NAMALWA (cell line): ENCODE results near the gene GPR137.

ENCODE experiments used
- DNase-seq: peaks from one replicate; pipeline ENCODE4 v3.0.0-alpha.2; 2015; ENCODE audit warnings: low spot score

GPR137 gene

DNA sequence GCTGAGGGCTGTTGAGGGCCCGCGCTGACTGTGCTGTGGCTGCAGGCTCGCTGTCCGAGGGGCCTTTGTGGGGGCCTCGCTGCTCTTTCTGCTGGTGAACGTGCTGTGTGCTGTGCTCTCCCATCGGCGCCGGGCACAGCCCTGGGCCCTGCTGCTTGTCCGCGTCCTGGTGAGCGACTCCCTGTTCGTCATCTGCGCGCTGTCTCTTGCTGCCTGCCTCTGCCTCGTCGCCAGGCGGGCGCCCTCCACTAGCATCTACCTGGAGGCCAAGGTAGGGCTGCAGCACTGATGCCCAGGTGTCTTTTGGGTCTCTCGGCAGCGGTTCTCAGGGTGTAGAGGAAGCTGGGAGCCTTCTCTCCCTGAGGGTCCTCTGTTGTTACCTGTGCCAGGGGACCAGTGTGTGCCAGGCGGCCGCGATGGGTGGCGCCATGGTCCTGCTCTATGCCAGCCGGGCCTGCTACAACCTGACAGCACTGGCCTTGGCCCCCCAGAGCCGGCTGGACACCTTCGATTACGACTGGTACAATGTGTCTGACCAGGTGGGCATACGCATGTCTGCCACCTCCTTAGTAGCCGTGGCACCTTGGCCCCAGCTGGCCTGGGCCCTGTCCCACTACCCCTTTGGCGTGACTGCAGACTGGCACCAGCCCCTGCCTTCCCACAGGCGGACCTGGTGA lies 2.2 kb downstream of the GPR137 start:
- no peak for DNase-seq

DNA sequence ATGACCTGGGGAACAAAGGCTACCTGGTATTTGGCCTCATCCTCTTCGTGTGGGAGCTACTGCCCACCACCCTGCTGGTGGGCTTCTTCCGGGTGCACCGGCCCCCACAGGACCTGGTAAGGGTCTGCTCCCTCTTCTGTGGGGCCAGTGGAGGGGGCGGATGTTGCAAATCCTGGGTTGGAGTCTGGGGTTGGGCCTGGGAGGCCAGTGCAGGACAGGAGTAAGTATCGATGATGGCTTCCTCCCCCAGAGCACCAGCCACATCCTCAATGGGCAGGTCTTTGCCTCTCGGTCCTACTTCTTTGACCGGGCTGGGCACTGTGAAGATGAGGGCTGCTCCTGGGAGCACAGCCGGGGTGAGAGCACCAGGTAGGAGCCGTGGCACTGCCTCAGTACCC lies 2.7 kb downstream of the GPR137 start:
- no peak for DNase-seq

DNA sequence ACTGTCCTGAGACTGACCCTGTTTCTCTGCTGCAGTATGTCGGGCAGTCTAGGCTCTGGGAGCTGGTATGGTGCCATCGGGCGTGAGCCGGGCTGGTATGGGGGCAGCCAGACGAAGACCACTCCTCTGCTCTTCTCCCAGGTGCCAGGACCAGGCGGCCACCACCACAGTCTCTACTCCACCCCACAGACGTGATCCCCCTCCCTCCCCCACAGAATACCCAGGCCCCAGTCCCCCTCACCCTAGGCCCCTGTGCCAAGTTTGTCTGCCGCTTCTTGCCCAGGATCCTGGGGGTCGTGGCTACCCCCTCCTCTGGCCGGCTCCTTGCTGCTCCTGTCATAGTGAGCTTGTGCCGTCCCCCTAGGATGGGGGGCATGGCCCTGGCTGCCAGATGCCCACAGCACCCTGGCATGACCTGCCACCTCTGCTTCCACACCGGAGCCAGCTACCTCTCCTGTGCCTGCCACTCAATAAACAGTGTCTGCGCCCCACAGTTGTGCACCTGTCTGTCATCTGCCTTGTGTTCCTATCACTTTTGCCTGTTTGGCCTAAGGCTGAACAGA lies 3.4 kb downstream of the GPR137 start:
- DNase-seq: no peak

DNA sequence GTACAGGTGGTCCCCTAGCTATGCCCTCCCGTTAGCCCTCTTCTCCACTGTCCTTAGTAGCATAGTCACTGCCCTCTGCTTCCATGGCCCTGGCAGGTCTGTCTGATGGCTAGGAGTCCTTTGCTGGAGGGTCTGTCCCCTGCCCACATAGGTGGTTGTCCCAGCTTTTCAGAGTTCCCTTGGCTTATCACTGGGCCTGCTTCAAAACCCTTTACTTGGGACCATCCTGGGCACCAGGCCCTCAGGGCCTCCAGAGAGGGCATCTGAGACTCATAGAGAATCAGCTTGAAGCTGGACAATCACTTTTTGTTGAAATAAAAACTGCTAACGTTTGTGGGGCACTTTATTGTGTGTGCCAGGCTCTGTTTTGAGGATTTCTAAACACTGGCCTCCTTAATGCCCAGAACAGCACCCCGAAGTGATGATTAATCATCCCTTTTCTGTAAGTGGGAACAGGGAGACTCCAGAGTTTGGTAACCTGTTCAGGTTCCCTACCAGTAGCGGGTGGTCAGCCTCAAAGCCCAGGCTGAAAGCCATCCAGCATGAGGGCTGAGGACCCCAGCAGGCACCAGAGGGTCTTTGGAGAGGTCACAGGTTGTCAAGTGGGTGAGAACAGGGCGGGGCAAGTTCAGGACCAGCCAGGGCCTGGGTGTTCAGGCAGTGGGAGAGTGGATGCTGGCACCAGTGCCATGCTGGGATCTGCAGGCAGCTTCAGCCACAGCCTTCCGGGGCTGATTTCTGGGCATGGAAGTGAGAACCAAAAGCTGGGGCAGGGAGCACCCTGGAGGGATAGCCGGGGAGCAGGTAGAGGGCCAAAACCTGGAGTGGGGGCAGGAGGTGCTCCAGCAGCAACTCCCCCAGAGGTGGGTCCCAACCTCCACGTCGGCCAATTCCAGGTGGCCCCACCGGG lies 5.0 kb downstream of the GPR137 start:
- no peak for DNase-seq

DNA sequence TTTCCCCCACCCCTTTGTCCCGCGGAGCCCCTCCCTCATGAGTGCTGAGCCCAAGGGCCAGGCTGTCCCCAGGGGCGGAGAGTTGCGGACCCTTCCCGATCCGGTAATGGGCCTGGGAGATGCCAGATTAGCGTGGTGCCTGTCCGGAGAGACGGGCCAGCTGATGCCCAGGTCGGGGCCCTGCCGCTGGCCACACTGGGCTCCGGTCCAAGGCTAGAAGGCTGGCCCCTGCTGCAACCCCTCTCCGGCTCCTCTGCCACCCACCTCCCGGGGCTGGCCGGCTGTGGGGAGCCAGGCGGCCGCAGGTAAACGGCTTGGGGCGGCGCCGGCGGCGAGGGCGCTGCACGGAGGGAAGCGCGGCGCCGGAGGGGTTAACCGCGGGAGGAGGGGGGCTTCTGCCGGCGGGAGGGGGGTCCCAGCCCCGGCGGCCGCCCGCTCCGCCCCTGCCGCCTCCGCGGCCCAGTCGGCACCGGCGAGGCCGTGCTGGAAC lies 5.7 kb downstream of the GPR137 start, which contains the start of gene KCNK4:
TSS of gene KCNK4 (plus strand) at position 41 of the 490 bp plus-strand sequence. CDS start 1,717 bp downstream, outside the sequence.
- no peak for DNase-seq

DNA sequence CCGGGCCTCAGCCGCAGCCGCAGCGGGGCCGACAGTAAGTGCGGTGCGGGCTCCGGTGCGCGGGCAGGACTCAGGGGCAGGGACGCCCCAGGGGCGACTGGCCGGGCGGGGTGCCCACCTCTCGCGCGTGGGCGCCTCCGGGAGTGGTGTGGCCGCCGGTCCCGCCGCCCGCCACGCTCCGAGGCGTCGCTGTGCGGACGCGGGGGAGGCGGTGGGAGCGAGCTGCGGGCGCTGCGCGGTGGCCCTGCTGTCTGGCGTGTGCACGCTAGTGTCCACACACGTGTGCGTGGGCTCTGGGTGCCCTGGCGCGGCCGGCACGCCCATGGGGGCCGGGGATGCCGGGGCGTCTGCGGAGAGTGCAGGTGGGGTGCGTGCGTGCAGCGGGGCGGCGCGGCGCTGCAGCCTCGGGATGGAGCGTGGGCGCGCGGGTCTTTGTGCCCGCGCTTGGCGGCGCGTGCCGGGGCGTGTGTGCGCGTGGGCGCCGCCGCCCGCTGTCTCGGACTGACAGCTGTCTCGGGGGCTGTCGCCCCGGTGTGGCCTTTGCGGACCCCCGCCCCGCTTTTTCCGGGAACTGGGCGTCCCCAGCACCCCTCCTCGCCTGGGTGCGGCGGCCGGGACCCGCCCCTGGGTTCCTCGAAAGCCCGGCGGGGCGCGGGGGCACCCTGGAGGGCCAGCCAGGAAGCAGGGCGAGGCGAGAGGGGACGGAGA lies 6.3 kb downstream of the GPR137 start:
- DNase-seq: no peak

DNA sequence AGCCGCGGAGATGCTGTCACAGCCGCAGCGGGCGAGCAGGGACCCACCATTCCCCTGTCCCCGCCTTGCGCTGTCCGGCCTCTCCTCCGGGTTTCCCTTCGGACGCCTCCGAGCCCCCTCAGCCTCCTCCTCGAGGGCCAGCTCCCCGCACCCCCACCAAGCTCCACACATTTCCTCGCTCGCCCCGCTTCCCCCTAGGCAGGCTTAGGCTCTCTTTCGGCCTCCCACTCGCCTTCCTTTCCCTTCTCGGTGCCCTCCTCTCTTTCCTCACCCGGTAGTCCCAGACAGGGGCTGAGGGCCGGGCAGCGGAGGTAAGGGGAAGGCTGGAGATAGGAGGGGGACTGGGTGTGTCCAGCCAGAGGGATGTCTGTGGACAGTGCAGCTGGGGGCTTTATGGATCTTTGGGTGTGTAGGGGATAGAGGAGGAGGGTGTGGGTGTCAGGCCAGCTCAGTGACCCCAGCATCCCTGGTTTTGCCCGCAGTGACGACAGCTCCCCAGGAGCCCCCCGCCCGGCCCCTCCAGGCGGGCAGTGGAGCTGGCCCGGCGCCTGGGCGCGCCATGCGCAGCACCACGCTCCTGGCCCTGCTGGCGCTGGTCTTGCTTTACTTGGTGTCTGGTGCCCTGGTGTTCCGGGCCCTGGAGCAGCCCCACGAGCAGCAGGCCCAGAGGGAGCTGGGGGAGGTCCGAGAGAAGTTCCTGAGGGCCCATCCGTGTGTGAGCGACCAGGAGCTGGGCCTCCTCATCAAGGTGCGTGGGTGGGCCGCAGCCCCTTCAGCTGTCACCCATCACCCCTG lies 7.0 kb downstream of the GPR137 start:
- no peak for DNase-seq

DNA sequence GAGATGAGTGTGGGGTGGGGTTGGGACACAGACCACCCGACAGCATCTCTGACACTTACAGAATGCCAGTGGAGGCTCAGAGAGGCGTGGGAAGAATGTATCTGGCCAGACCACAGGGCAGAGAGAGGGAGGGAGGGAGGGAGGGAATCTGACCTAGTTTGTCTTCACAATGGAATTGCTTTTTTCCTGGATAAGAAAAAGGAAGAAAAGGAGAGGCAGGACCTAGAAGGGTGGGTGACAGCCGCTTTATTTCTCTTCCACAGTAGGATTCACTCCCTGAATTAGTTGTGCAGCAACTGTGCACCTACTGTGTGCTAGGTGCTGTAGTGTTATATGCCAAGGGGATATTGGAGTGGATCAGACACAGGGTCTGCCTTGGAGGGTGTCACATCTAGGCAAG lies 9.1 kb downstream of the GPR137 start:
- no peak for DNase-seq

DNA sequence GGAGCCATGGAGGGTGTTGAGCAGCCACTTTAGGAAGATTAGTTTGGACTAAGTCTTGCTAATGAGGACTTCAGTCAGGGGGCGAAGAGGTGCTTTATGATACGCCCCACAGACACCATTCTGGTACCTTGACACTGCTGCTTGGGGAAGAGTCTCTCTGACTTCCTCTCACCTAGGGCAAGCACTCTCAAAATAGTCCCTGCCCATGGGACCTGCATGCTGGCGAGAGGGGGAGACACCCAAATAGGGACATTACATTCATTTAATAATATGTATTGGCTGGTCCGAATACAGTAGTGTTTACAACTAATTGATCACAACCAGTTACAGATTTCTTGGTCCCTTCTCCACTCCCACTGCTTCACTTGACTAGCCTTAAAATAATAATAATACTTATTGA lies 10.1 kb downstream of the GPR137 start:
- no peak for DNase-seq

DNA sequence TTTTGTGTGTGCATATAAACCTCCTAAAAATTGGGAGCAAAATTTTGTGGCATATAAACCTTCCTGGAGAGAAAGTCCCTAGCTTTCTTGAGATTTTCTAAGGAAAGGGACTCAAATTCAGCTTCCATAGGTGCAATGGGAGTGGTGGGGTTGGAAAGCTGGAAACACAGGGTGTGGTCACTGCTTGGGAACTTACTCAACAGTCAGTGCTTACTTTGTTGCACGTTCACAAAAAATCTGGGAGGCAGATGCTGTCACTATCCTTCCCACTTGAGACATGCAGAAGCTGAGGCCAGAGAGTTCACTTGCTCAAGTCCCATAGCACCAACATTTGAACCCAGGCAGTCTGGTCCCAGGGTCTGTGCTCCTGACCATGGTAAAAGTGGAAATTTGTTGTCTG lies 10.6 kb downstream of the GPR137 start:
- no peak for DNase-seq

- no peak for DNase-seq
Observed at GRCh38 chr11:64296830-64297698, 11.4 kb downstream of the GPR137 start.

- DNase-seq: no peak
Observed at GRCh38 chr11:64297699-64298358, 12.2 kb downstream of the GPR137 start.

- no peak for DNase-seq
Observed at GRCh38 chr11:64298966-64299846, 13.6 kb downstream of the GPR137 start.

DNA sequence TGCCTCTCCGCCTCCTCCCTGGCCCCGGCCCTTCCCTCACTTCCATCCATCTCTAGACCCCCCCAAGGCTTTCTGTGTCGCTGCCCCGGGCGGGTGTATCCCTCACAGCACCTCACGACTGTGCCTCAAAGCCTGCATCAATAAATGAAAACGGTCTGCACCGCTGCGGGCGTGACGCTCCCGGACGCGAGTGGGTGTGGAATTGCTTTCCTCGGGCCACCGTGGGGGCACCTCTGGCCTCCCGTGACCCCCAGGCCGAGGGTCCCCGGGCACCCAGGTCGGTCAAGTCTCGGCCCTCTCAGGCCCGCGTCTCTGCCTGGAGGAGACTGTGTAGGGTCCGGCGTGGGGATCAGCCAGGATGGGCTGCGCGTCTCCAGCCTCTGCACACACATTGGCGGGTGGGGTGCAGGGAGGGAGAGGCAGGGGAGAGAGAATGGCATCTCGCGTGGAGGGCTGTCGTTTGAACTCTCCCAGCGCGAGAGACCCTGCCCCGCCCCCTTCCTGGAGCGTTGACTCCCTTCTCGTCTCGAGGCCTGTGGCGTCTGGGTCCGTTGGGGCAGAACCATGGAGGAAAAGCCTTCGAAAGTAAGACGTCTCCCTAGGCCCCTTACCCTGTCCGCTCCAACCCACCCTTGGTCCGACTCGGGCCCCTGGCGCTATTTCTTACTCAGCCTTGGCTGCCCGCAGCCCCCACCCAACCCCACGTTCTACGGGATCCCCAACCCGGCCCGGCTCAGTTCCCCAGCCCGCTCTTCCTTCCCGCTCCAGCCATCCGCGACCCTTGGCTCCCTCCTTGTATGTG lies 14.4 kb downstream of the GPR137 start, which contains the start of gene CATSPERZ:
TSS of gene CATSPERZ (plus strand) at position 512 of the 802 bp plus-strand sequence. CDS start at position 565, 53 bp downstream.
- DNase-seq: no peak

DNA sequence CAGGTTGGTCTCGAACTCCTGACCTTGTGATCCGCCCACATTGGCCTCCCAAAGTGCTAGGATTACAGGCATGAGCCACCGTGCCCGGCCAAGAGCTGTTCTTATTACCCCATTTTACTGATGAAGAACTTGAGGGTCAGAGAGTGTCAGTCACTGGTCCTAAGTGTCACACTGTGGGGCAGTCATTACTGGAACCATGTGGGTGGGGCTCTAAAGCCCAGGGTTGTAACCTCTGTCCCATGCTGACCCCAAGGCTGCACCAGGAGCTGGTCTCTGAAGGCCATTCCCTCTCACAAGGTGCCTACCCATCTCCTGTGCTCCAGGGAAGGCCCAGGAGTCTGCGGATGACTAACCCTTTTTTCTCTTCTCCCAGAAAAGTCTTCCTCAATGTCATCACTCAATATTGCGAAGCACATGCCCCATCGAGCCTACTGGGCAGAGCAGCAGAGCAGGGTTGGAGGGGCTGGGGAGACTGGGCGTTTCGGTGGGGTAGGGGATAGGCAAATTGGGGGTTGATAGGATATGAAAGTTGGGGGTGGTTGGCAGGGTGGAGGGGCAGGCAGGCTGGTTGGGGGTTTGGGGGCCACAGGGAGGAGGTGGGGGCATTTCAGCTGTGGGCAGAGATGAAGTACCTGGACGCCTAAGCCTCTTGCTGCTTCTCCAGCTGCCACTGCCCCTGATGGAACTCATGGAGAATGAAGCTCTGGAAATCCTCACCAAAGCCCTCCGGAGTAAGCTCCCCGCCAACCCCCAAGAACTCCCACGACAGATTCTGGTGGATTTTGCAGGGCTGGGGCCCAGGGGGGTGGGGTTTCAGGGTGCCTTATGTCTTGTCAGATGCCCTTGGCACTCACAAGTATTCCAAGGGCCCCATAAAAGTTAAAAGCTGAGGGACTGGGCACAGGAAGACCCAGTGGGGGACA lies 17.7 kb downstream of the GPR137 start:
- DNase-seq: no peak

GRCh38 chr11:64304032-64304315 lies 18.3 kb downstream of the GPR137 start:
- DNase-seq: no peak
